ENCODE data around the gene ZNF274.
A peak's percentile ranks its signal among the peaks of the same experiment; 100 is the strongest.

The ZNF274 gene

DNA sequence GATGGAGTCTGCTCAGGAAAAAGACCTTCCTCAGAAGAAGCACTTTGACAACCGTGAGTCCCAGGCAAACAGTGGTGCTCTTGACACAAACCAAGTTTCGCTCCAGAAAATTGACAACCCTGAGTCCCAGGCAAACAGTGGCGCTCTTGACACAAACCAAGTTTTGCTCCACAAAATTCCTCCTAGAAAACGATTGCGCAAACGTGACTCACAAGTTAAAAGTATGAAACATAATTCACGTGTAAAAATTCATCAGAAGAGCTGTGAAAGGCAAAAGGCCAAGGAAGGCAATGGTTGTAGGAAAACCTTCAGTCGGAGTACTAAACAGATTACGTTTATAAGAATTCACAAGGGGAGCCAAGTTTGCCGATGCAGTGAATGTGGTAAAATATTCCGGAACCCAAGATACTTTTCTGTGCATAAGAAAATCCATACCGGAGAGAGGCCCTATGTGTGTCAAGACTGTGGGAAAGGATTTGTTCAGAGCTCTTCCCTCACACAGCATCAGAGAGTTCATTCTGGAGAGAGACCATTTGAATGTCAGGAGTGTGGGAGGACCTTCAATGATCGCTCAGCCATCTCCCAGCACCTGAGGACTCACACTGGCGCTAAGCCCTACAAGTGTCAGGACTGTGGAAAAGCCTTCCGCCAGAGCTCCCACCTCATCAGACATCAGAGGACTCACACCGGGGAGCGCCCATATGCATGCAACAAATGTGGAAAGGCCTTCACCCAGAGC lies 29.6 kb downstream of the ZNF274 start:
- ChIA-PET CTCF (interaction anchor here (0.6 kb wide), 1 partner anchor 11 kb away, joined by 4 read pairs; no protein-coding TSS in a partner anchor), POLR2A (ENCODE audit: low non-redundant PET) (no interaction called here)
- no peak for TF ChIP-seq CTCF (conservative IDR thresholded peaks at IDR 0.05; ENCODE audit: low read depth)
- H3K27ac ChIP-seq: no peak overlapping the region
- DNase-seq (ENCODE audit: low spot score): no peak

DNA sequence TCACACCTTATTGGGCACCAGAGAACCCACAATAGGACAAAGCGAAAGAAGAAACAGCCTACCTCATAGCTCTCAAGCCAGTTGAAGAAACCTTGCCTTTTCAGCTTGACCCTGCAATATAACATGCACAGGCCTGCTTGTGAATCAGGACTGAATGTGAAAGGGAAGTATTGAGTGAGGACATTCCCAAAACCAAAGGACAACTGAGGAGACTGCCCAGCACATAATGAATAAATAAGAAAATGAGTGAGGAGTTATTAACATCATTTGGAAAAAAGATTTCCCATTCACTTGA lies 30.2 kb downstream of the ZNF274 start:
- ChIA-PET POLR2A (ENCODE audit: low non-redundant PET) (no interaction called here), CTCF (no interaction called here)
- no peak for TF ChIP-seq CTCF (conservative IDR thresholded peaks at IDR 0.05; ENCODE audit: low read depth)
- no peak for DNase-seq (ENCODE audit: low spot score)
- no peak overlapping the region for H3K27ac ChIP-seq

DNA sequence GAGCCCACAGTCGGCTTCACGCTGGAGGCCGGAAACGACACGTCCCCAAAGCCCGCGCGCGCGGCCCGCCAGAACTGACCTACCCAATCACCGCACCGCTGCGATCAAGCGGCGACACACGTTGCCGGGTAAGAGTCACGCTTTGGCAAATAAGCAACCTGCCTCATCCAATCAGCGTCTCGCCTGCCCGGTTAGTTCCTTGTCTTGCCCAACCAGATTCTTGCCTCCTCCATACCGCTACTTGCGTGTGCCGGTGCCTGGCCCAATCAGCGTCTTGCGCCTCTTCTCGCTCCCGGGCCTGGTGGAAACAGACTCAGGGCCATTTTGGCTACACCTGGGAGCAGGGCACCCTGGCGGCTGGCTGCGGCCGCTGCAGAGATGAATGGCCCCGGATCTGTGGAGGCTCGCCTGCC lies 34.2 kb downstream of the ZNF274 start:
- TF ChIP-seq CTCF (conservative IDR thresholded peaks at IDR 0.05; ENCODE audit: low read depth): no peak
- ChIA-PET CTCF (interaction anchor here (0.7 kb wide), 1 partner anchor 215 kb away, joined by 4 read pairs; the partner anchor contains the start of gene ZNF606), POLR2A (ENCODE audit: low non-redundant PET) (no interaction called here)
- no peak for DNase-seq (ENCODE audit: low spot score)
- no peak overlapping the region for H3K27ac ChIP-seq

DNA sequence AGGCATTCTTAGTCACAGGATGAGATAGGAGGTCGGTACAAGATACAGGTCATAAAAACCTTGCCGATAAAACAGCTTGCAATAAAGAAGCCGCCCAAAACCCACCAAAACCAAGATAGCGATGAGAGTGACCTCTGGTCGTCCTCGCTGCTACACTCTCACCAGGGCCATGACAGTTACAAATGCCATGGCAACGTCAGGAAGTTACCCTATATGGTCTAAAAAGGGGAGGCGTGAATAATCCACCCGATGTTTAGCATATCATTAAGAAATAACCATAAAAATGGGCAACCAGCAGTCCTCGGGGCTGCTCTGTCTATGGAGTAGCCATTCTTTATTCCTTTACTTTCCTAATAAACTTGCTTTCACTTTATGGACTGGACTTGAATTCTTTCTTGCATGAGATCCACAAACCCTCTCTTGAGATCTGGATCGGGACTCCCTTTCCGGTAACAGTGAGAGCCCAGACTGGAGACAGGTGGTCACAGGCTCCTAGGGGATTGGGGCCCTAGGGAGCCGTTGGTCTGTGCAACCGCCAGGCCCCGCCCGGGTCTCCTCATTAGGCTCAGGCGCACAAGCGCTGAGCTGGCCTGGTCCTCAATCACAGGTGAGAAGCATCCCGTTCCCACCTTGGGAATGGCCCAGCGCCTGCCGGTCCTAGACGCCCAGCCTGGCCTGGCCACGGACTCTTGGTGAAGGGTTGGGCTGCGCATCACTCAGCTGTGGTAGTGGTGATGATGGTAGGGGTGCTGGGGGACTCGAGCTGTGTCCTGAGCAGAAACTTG lies 34.9 kb downstream of the ZNF274 start:
- H3K27ac ChIP-seq: no peak overlapping the region
- no peak for TF ChIP-seq CTCF (conservative IDR thresholded peaks at IDR 0.05; ENCODE audit: low read depth)
- CTCF ChIA-PET: no interaction called here
- DNase-seq (ENCODE audit: low spot score): no peak
- POLR2A ChIA-PET (ENCODE audit: low non-redundant PET): no interaction called here

DNA sequence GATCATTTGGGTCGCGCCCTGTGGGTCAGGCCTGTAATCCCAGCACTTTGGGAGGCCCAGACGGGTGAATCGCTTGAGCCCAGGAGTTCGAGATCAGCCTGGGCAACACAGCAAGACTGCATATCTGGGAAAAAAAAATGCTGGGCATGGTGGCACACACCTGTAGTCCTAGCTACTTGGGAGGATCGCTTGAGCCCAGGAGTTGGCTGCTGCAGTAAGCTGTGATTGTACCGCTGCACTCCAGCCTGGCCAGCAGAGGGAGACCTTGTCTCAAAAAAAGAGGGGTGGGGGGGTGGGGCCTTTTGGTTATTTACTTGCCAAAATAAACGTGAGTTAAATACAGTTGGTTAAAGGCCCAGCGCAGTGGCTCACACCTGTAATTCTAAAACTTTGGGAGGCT lies 36.0 kb downstream of the ZNF274 start:
- POLR2A ChIA-PET (ENCODE audit: low non-redundant PET): no interaction called here
- CTCF ChIA-PET: no interaction called here
- no peak overlapping the region for H3K27ac ChIP-seq
- no peak for TF ChIP-seq CTCF (conservative IDR thresholded peaks at IDR 0.05; ENCODE audit: low read depth)
- DNase-seq (ENCODE audit: low spot score): no peak

DNA sequence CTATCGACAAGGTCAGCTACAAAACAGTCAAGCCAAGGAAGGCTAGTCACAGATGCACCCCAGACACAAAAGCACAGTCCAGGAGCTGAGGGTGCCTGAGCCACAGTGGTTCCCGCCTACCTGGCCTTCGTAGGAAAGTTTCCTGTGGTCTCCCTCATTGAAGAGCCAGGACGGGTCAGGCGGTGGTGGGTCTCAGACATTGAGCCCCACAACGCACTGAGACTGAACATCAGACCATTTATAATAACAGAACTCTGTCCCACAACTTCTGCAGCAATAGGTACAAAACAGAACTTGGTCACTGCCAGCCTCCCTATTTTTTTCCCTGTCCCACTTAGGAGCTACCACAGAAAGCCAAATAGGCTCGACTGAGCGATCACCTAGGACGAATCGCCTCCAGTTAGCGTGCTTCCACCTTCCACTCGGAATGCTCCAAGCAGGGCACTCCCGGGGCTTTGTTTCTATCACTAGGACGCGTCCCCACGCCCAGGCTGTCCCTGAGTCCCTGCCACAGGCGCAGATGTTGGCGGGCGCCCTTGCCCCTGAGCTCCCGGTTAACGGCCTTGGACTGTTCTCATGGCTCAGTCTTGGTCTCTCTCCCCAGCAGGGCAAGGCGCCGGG lies 45.2 kb downstream of the ZNF274 start:
- CTCF ChIA-PET: interaction anchor here (0.6 to 0.9 kb wide), 3 partner anchors 18 to 533 kb away, joined by 3 read pairs; no protein-coding TSS in a partner anchor
- peak overlapping the region; percentile 93 for H3K27ac ChIP-seq
- DNase-seq (ENCODE audit: low spot score): no peak
- POLR2A ChIA-PET (ENCODE audit: low non-redundant PET): interaction anchor here (0.6 to 1.7 kb wide), 2 partner anchors 45 to 164 kb away, joined by 5 to 11 read pairs; no protein-coding TSS in a partner anchor
- TF ChIP-seq CTCF (conservative IDR thresholded peaks at IDR 0.05; ENCODE audit: low read depth): no peak

Data from RWPE1 (cell line).